IMR-90 (cell line): ENCODE results near the gene DMD.

ENCODE experiments used
- FOS ChIP-seq: fragments of 150-350 bp; IDR thresholded peaks from 2 replicates; pipeline ENCODE4 v1.6.1; 2016; ENCODE audit warnings: low read depth, low read length
- POLR2A ChIP-seq: IDR thresholded peaks from 2 replicates; pipeline ENCODE4 v1.6.1; 2012; ENCODE audit warnings: mild to moderate bottlenecking, low read depth, low read length
- RCOR1 ChIP-seq: IDR thresholded peaks from 2 replicates; pipeline ENCODE4 v1.6.1; 2012; ENCODE audit warnings: mild to moderate bottlenecking, low read length, improper control_type of control experiment; ENCODE audit not compliant: insufficient replicate concordance
- TF ChIP-seq, protein P1 (sequence below): conservative IDR thresholded peaks from 2 replicates; pipeline ENCODE4 v1.5.1; 2012; ENCODE audit warnings: mild to moderate bottlenecking, low read depth, low read length, improper control_type of control experiment
- TF ChIP-seq, protein P2 (sequence below): fragments of 150-350 bp; IDR thresholded peaks from 2 replicates; pipeline ENCODE4 v1.6.1; 2017; ENCODE audit warnings: mild to moderate bottlenecking, antibody characterized with exemption, low read length, low read depth
- TF ChIP-seq, protein P3 (sequence below): fragments of 150-350 bp; IDR thresholded peaks from 2 replicates; pipeline ENCODE4 v1.6.1; 2016; ENCODE audit warnings: low read depth, mild to moderate bottlenecking, low read length, moderate library complexity, borderline replicate concordance

DNA sequence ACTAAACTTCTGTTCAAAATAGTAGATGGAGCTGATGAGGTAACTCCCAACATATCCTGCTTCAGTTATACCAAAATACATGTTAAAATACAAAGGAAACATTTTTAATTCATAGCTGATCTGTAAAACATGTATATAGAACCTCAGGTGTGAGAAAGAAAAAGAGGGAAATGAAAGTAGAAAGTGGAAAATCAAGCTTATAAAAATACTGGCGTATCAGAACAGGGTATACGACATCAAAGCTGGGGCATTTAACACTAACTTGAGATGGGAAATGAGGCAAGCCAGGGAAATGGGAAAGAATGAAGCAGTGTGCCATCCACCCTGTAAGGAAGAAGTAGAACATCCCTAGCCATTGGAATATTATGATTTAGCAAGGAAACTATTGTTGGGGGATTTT is 767.5 kb downstream of the DMD start:
- TF ChIP-seq, protein P1, sequence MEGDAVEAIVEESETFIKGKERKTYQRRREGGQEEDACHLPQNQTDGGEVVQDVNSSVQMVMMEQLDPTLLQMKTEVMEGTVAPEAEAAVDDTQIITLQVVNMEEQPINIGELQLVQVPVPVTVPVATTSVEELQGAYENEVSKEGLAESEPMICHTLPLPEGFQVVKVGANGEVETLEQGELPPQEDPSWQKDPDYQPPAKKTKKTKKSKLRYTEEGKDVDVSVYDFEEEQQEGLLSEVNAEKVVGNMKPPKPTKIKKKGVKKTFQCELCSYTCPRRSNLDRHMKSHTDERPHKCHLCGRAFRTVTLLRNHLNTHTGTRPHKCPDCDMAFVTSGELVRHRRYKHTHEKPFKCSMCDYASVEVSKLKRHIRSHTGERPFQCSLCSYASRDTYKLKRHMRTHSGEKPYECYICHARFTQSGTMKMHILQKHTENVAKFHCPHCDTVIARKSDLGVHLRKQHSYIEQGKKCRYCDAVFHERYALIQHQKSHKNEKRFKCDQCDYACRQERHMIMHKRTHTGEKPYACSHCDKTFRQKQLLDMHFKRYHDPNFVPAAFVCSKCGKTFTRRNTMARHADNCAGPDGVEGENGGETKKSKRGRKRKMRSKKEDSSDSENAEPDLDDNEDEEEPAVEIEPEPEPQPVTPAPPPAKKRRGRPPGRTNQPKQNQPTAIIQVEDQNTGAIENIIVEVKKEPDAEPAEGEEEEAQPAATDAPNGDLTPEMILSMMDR, result no peak
- TF ChIP-seq, protein P2, sequence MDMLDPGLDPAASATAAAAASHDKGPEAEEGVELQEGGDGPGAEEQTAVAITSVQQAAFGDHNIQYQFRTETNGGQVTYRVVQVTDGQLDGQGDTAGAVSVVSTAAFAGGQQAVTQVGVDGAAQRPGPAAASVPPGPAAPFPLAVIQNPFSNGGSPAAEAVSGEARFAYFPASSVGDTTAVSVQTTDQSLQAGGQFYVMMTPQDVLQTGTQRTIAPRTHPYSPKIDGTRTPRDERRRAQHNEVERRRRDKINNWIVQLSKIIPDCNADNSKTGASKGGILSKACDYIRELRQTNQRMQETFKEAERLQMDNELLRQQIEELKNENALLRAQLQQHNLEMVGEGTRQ, result no peak
- TF ChIP-seq FOS, result no peak
- TF ChIP-seq RCOR1, result no peak
- no peak for TF ChIP-seq POLR2A
- TF ChIP-seq, protein P3, sequence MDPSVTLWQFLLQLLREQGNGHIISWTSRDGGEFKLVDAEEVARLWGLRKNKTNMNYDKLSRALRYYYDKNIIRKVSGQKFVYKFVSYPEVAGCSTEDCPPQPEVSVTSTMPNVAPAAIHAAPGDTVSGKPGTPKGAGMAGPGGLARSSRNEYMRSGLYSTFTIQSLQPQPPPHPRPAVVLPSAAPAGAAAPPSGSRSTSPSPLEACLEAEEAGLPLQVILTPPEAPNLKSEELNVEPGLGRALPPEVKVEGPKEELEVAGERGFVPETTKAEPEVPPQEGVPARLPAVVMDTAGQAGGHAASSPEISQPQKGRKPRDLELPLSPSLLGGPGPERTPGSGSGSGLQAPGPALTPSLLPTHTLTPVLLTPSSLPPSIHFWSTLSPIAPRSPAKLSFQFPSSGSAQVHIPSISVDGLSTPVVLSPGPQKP, result no peak
